SK-N-SH (cell line): Measurements from ENCODE around the gene FBXO31.

Experiments
- MAX ChIP-seq: IDR thresholded peaks from 2 replicates; pipeline ENCODE4 v1.4.0; 2012; ENCODE audit warnings: low read depth
- POLR2AphosphoS5 ChIP-seq: IDR thresholded peaks from 2 replicates; pipeline ENCODE4 v1.6.1; 2012; ENCODE audit warnings: low read depth, low read length
- REST ChIP-seq: IDR thresholded peaks from 2 replicates; pipeline ENCODE4 v1.6.1; 2012; ENCODE audit warnings: mild to moderate bottlenecking, low read depth, low read length, moderate library complexity
- SIN3A ChIP-seq: IDR thresholded peaks from 2 replicates; pipeline ENCODE4 v1.6.1; 2012; ENCODE audit warnings: low read depth, mild to moderate bottlenecking, low read length, moderate library complexity, borderline replicate concordance
- SMC3 ChIP-seq: IDR thresholded peaks from 2 replicates; pipeline ENCODE4 v1.6.1; 2012; ENCODE audit warnings: low read depth, low read length, improper control_type of control experiment
- TF ChIP-seq, protein P1 (sequence below): fragments of 200-600 bp; sonication (generic); IDR thresholded peaks from 2 replicates; pipeline ENCODE4 v1.6.1; 2017; ENCODE audit warnings: antibody characterized with exemption, mild to moderate bottlenecking, moderate library complexity

DNA sequence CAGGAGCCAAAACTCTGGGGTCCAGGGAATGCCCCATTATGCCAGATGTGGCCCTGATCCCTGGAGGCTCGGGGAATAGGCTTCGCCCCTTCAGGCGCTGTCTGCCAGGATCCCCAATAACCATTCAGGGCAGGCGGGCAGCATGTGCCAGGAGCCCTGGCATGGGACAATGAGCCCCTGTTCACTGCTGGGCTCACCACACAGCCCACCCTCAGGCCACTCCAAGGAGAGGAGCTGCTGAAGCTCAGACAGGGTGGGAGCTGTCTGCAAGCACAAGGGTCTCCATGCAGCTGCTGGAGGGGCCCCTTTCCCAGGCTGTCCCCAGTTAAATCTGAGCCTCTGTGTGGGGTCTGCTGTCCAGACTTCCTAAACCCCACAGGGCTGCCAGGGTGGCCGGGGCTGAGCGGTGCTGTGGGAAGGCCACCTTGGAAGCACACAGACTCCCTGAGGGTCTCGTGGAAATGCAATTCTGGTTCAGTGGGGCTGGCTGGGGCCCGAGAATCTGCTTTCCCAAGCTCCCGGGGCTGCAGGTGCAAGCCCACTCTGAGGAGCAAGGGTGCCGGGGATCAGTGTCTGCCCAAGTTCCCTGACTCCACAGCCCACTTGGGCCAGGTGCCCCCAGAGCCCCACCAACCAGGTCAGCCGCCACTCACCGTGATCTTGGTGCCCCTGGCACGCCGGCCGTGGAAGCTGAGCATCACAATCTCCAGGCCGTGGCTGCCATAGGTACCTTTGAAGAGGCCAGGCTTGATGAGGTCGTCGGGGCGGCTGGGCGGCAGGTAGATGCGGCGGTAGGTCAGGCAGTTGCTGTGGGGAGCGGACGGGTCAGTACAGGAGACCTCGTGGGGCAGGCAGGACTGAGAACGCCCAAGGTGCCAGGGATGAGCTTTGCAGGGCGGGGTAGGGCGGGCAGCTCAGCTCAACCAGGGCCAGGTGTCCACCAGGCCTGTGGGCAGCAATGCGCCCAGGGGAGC, 48.6 kb downstream of the FBXO31 start:
- TF ChIP-seq SMC3: no peak
- TF ChIP-seq POLR2AphosphoS5: no peak
- no peak for TF ChIP-seq SIN3A
- no peak for TF ChIP-seq MAX
- TF ChIP-seq, protein P1, sequence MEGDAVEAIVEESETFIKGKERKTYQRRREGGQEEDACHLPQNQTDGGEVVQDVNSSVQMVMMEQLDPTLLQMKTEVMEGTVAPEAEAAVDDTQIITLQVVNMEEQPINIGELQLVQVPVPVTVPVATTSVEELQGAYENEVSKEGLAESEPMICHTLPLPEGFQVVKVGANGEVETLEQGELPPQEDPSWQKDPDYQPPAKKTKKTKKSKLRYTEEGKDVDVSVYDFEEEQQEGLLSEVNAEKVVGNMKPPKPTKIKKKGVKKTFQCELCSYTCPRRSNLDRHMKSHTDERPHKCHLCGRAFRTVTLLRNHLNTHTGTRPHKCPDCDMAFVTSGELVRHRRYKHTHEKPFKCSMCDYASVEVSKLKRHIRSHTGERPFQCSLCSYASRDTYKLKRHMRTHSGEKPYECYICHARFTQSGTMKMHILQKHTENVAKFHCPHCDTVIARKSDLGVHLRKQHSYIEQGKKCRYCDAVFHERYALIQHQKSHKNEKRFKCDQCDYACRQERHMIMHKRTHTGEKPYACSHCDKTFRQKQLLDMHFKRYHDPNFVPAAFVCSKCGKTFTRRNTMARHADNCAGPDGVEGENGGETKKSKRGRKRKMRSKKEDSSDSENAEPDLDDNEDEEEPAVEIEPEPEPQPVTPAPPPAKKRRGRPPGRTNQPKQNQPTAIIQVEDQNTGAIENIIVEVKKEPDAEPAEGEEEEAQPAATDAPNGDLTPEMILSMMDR: no peak
- no peak for TF ChIP-seq REST
